Liver (tissue), 4 donors: ENCODE data around the gene EXPH5. TPM values are rescaled to one million over a fixed set of nuclear protein-coding genes. Genes with fewer than 3 reads are reported as not detected.

Experiments
- polyA plus RNA-seq, 2 donors: library from polyadenylated mRNA; stranded (reverse) in 1 of 2; unstranded in 1 of 2; fragments of 200-250 nt in 1 of 2; fragments of >200 nt in 1 of 2; fragmentation: Nextera tagmentation in 1 of 2; extraction: Ambion mirVana in 1 of 2; gene quantifications; one replicate each; pipeline versions ENCODE4 v1.2.1 to v1.2.3, GENCODE V29; 2013 to 2015
- total RNA-seq, 2 donors: library from RNA; depleted of rRNA; stranded (reverse); fragments of >200 nt; gene quantifications; one replicate each; pipeline ENCODE4 v1.2.3, GENCODE V29; 2014
- donor health status: healthy.
- donor health status: healthy.
- donor health status: healthy.

EXPH5 gene
- total and polyA plus RNA-seq, 4 donors = 0.47 to 6.1 (median 1.5) TPM

Other genes with a start within 250 kb of the EXPH5 start
- under 1 TPM; 0.61 to 0.75 TPM for gene C11orf65, start 126.2 kb downstream of the EXPH5 start, total RNA-seq
- 1 to 10 TPM in 1 of 2 donors, under 1 TPM in 1; 0.33 to 1.2 TPM for gene C11orf65, start 126.2 kb downstream of the EXPH5 start, polyA plus RNA-seq
- 1 to 10 TPM; 7.4 to 8.8 TPM for gene POGLUT3, start 95.4 kb downstream of the EXPH5 start, total RNA-seq
- gene POGLUT3, start 95.4 kb downstream of the EXPH5 start, polyA plus RNA-seq = 1 to 10 TPM; 5.8 to 7.8 TPM
- gene DDX10, start 71.3 kb upstream of the EXPH5 start, total RNA-seq = 10 to 100 TPM in 1 of 2 donors, 1 to 10 TPM in 1; 8.0 to 11.8 TPM
- 1 to 10 TPM; 8.2 to 9.7 TPM for gene DDX10, start 71.3 kb upstream of the EXPH5 start, polyA plus RNA-seq